ENCODE measurements around the gene CYTL1. TPM values are rescaled to one million over a fixed set of nuclear protein-coding genes. Genes with fewer than 3 reads are reported as not detected.
A peak's percentile ranks its signal among the peaks of the same experiment; 100 is the strongest.

The CYTL1 gene
- total and polyA plus RNA-seq, 8 donors: 0.73 to 56.3 (median 26.8) TPM

DNA sequence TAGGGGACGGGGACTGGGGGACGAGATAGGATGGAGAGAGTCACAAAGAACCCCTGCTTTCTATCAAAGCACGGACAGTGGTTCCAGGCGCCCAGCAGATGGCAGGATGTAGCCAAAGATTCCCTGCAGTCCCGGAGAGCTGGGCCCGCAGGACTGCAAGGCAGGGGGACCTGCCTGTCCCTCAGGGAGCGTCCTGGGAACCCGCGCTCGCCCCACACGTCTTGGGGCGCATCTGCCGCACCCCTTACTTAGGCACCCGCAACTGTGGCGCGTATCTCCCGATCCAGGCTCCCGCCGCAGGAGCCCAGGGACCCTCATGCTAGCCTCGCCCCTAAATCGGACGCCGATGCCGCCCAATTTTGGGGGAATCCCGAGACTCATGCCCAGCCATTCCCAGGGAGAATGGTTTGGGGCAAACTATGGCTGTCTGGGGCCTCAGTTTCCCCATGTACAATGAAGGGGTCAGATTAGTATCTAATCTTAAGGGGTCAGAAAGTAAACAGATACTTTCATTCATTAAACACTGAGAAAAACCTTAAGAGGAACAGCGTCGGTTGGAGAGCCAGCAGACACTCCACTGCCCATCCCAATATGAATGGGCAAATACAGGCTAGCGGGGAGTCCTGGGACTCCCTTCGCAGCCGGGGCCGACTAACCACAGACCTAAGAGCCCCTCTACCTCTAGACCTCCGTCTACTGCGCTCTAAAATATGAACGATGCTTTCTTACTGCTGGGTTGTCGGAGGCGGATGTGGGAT, 31.4 kb upstream of the CYTL1 start:
- Histone ChIP-seq H3K9me3 (no peaks in the 10 kb centered on the region), H3K36me3 (no peaks in the 10 kb centered on the region), H3K4me1 (peaks cover 0 to 21% of the 10 kb centered on the region in 2 donors), H3K4me3 (peak overlapping the region; percentile 27 to 50), H3K27ac (no peak overlapping the region), H3K27me3 (peaks cover 0 to 39% of the 10 kb centered on the region in 2 donors)
- ATAC-seq (peak; percentile 95), DNase-seq (peak; percentile 67 to 85 (median 79))
- TF ChIP-seq CTCF (IDR thresholded peaks at IDR 0.05): peak; percentile 60 to 62
- intact Hi-C loops (cut with DNase I): no loop called here

GRCh38 chr4:5048721-5049120, 29.5 kb upstream of the CYTL1 start:
- Histone ChIP-seq H3K27ac (no peak overlapping the region), H3K9me3 (no peaks in the 10 kb centered on the region), H3K36me3 (no peaks in the 10 kb centered on the region), H3K27me3 (peaks cover 0 to 41% of the 10 kb centered on the region in 2 donors), H3K4me3 (no peak overlapping the region), H3K4me1 (peaks cover 0 to 40% of the 10 kb centered on the region in 2 donors)
- ATAC-seq (no peak), DNase-seq (no peak)
- intact Hi-C loops (cut with DNase I): no loop called here
- TF ChIP-seq CTCF (IDR thresholded peaks at IDR 0.05): no peak

- H3K9me3 ChIP-seq: no peaks in the 10 kb centered on the region
- ATAC-seq (peak; percentile 65), DNase-seq (peak in 1 of 4 donors; percentile 63)
- TF ChIP-seq CTCF (IDR thresholded peaks at IDR 0.05): no peak
- intact Hi-C loops (cut with DNase I): no loop called here
- no peak overlapping the region for H3K4me3 ChIP-seq
- H3K27ac ChIP-seq: peak overlapping the region in 1 of 2 donors; percentile 53
- peaks cover 0 to 23% of the 10 kb centered on the region in 2 donors for H3K4me1 ChIP-seq
- peaks cover 0 to 10% of the 10 kb centered on the region in 2 donors for H3K27me3 ChIP-seq
- no peaks in the 10 kb centered on the region for H3K36me3 ChIP-seq
These were observed 25.8 kb upstream of the CYTL1 start for GRCh38 chr4:5045097-5045496.

- no peaks in the 10 kb centered on the region for H3K9me3 ChIP-seq
- no peaks in the 10 kb centered on the region for H3K36me3 ChIP-seq
- DNase-seq: no peak
- H3K27ac ChIP-seq: peak overlapping the region in 1 of 2 donors; percentile 53
- TF ChIP-seq CTCF (IDR thresholded peaks at IDR 0.05): no peak
- intact Hi-C loops (cut with DNase I): no loop called here
- H3K4me1 ChIP-seq: peaks cover 0 to 23% of the 10 kb centered on the region in 2 donors
- ATAC-seq: no peak
- no peak overlapping the region for H3K4me3 ChIP-seq
- peaks cover 0 to 7% of the 10 kb centered on the region in 2 donors for H3K27me3 ChIP-seq
These were observed 25.1 kb upstream of the CYTL1 start for GRCh38 chr4:5044341-5044740.

DNA sequence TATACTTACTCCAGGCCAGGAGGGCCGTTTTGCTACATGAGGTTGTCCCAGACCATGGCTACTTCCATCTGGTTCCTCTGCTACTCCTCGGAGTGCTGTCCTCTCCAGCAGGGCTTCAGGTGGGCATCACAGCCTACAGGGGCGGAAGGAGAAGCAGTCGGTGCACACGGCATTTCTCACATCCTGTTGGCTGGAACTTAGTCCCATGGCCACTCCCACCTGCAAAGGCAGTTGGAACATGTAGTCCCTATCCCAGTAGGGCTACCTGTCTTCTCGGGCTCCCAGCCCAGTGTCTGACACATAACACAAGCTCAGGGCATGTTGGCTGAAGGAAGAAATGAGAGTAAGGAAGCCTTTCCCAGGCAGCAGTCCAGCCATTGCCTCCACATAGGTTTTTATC, 24.3 kb upstream of the CYTL1 start:
- Histone ChIP-seq H3K4me1 (peaks cover 0 to 23% of the 10 kb centered on the region in 2 donors), H3K27me3 (peaks cover 0 to 7% of the 10 kb centered on the region in 2 donors), H3K36me3 (no peaks in the 10 kb centered on the region), H3K27ac (no peak overlapping the region), H3K4me3 (no peak overlapping the region), H3K9me3 (no peaks in the 10 kb centered on the region)
- no peak for DNase-seq
- no peak for TF ChIP-seq CTCF (IDR thresholded peaks at IDR 0.05)
- no peak for ATAC-seq
- intact Hi-C loops (cut with DNase I): no loop called here
